Astrocyte (in vitro differentiated cells and primary cell): Measurements from ENCODE around the gene UQCC5. TPM values are rescaled to one million over a fixed set of nuclear protein-coding genes. Genes with fewer than 3 reads are reported as not detected.

Experiments
- DNase-seq: peaks from one replicate; pipeline ENCODE4 v3.0.0-alpha.2; 2010; ENCODE audit warnings: low read depth
- FAIRE-seq: peaks from 2 replicates; lab custom pipeline; 2011; peaks lifted over from hg19 to GRCh38; lab: Jason Lieb, UNC
- H2AFZ ChIP-seq: 2 replicates; pipeline ENCODE4 v1.6.0; 2012; ENCODE audit warnings: low read depth, low read length, inconsistent platforms
- H3K27ac ChIP-seq: 2 replicates; pipeline ENCODE4 v1.5.1; 2011; ENCODE audit warnings: low read depth, low read length, inconsistent platforms
- H3K27me3 ChIP-seq: 2 replicates; pipeline ENCODE4 v1.6.0; 2011; ENCODE audit warnings: low read length, inconsistent platforms; ENCODE audit not compliant: insufficient read depth
- H3K36me3 ChIP-seq: 2 replicates; pipeline ENCODE4 v1.5.1; 2011; ENCODE audit warnings: low read length, inconsistent platforms; ENCODE audit not compliant: insufficient read depth
- H3K4me1 ChIP-seq: 2 replicates; pipeline ENCODE4 v1.5.1; 2011; ENCODE audit warnings: low read length, inconsistent platforms; ENCODE audit not compliant: insufficient read depth
- H3K4me2 ChIP-seq: 2 replicates; pipeline ENCODE4 v1.6.0; 2012; ENCODE audit warnings: low read length, inconsistent platforms
- H3K4me3 ChIP-seq: 2 replicates; pipeline ENCODE4 v1.5.1; 2011; ENCODE audit warnings: low read depth, mild to moderate bottlenecking, low read length, inconsistent platforms; ENCODE audit not compliant: insufficient read depth
- H3K79me2 ChIP-seq: 2 replicates; pipeline ENCODE4 v1.6.0; 2012; ENCODE audit warnings: mild to moderate bottlenecking, low read length, inconsistent platforms; ENCODE audit not compliant: insufficient read depth
- H3K9ac ChIP-seq: 2 replicates; pipeline ENCODE4 v1.6.0; 2012; ENCODE audit warnings: mild to moderate bottlenecking, low read length, inconsistent platforms
- H3K9me3 ChIP-seq: 2 replicates; pipeline ENCODE4 v1.5.1; 2012; ENCODE audit warnings: low read depth, mild to moderate bottlenecking, low read length, inconsistent platforms; ENCODE audit not compliant: insufficient read depth
- H4K20me1 ChIP-seq: 2 replicates; pipeline ENCODE4 v1.6.0; 2012; ENCODE audit warnings: low read length, inconsistent platforms; ENCODE audit not compliant: insufficient read depth
- H3K27ac Mint-ChIP-seq: one replicate; pipeline ENCODE4 v1.8.0; 2021; ENCODE audit warnings: mild to moderate bottlenecking, mixed read lengths; ENCODE audit not compliant: unreplicated experiment
- H3K27me3 Mint-ChIP-seq: one replicate; pipeline ENCODE4 v1.8.0; 2021; ENCODE audit warnings: low read depth, mixed read lengths; ENCODE audit not compliant: unreplicated experiment
- H3K36me3 Mint-ChIP-seq: one replicate; pipeline ENCODE4 v1.8.0; 2021; ENCODE audit warnings: low read depth, mixed read lengths; ENCODE audit not compliant: unreplicated experiment
- H3K4me1 Mint-ChIP-seq: one replicate; pipeline ENCODE4 v1.8.0; 2021; ENCODE audit warnings: low read depth, mixed read lengths; ENCODE audit not compliant: unreplicated experiment
- H3K4me3 Mint-ChIP-seq: one replicate; pipeline ENCODE4 v1.8.0; 2021; ENCODE audit warnings: mild to moderate bottlenecking, moderate library complexity, mixed read lengths; ENCODE audit not compliant: unreplicated experiment
- H3K9me3 Mint-ChIP-seq: one replicate; pipeline ENCODE4 v1.8.0; 2021; ENCODE audit warnings: mild to moderate bottlenecking, mixed read lengths; ENCODE audit not compliant: unreplicated experiment
- EZH2 ChIP-seq: IDR thresholded peaks from 2 replicates; pipeline ENCODE4 v1.6.1; 2012; ENCODE audit warnings: mild to moderate bottlenecking, low read length, inconsistent platforms; ENCODE audit not compliant: insufficient read depth
- total RNA-seq: library from RNA; stranded (reverse); gene quantifications from 2 replicates; pipeline ENCODE4 v1.2.1, GENCODE V29; 2021
- TF ChIP-seq, protein P1 (sequence below): IDR thresholded peaks from 2 replicates; pipeline ENCODE4 v1.5.1; 2011; ENCODE audit warnings: low read depth, mild to moderate bottlenecking, inconsistent platforms, low read length, moderate library complexity; ENCODE audit not compliant: insufficient read depth

Gene UQCC5
- total RNA-seq, 1 donor from 2014 or later, result 22.9 TPM

DNA sequence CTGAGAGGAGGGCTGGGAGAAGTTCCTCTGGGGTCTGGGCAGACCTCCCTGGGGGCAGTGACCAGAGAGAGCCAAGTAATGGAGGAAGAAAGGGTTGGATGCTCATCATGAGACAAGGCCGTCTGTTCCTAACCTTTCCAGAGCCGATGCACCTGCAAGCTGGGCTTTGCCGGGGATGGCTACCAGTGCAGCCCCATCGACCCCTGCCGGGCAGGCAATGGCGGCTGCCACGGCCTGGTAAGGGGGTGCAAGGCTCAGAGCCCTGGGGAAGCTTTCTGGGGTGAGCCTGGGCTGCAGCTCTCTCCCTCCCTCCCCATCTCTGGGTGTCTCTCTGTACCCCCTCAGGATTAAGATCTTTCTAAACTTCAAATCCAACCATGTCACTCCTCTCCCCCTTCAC, 24.9 kb upstream of the UQCC5 start:
- FAIRE-seq, result no peak
- peaks cover 4% of the 10 kb centered on the region for H3K4me1 Mint-ChIP-seq

DNA sequence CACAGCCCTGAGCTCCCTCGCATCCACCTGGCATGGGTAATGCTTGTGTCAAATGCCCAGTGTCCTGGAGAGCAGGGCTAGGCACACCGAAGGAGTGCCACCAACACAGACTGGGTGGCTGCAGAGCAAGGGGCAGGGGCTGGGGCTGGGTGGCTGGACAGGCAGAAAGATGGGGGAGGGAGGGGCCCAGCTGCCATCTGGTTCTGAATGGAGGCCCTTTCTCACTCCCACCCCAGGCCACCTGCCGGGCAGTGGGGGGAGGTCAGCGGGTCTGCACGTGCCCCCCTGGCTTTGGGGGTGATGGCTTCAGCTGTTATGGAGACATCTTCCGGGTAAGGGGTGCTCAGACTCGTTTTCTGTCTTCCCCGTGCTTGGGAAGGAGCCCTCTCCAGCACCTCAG, 24.3 kb upstream of the UQCC5 start:
- H3K4me2 ChIP-seq, result no peak overlapping the region
- H3K36me3 ChIP-seq, result no peaks in the 10 kb centered on the region
- TF ChIP-seq, protein P1, sequence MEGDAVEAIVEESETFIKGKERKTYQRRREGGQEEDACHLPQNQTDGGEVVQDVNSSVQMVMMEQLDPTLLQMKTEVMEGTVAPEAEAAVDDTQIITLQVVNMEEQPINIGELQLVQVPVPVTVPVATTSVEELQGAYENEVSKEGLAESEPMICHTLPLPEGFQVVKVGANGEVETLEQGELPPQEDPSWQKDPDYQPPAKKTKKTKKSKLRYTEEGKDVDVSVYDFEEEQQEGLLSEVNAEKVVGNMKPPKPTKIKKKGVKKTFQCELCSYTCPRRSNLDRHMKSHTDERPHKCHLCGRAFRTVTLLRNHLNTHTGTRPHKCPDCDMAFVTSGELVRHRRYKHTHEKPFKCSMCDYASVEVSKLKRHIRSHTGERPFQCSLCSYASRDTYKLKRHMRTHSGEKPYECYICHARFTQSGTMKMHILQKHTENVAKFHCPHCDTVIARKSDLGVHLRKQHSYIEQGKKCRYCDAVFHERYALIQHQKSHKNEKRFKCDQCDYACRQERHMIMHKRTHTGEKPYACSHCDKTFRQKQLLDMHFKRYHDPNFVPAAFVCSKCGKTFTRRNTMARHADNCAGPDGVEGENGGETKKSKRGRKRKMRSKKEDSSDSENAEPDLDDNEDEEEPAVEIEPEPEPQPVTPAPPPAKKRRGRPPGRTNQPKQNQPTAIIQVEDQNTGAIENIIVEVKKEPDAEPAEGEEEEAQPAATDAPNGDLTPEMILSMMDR, result no peak
- no peak for TF ChIP-seq EZH2
- FAIRE-seq (no peak), DNase-seq (no peak)
- no peaks in the 10 kb centered on the region for H4K20me1 ChIP-seq
- no peaks in the 10 kb centered on the region for H3K79me2 ChIP-seq
- no peak overlapping the region for H3K4me3 ChIP-seq
- H3K9me3 ChIP-seq, result no peaks in the 10 kb centered on the region
- Mint-ChIP-seq H3K4me3 (no peak overlapping the region), H3K4me1 (peaks cover 3% of the 10 kb centered on the region), H3K9me3 (no peaks in the 10 kb centered on the region), H3K27ac (no peak overlapping the region), H3K27me3 (peaks cover 53% of the 10 kb centered on the region), H3K36me3 (no peaks in the 10 kb centered on the region)
- H2AFZ ChIP-seq, result no peak overlapping the region
- no peak overlapping the region for H3K9ac ChIP-seq
- H3K4me1 ChIP-seq, result peaks cover 4% of the 10 kb centered on the region
- no peak overlapping the region for H3K27ac ChIP-seq
- H3K27me3 ChIP-seq, result peaks cover 3% of the 10 kb centered on the region

More for the DNA sequence above, 24.9 kb upstream of the UQCC5 start:
- H3K36me3 Mint-ChIP-seq, result no peaks in the 10 kb centered on the region
- no peaks in the 10 kb centered on the region for H3K9me3 ChIP-seq
- peaks cover 51% of the 10 kb centered on the region for H3K27me3 Mint-ChIP-seq
- DNase-seq, result no peak
- TF ChIP-seq, protein P1, result no peak
- TF ChIP-seq EZH2, result no peak
- H3K4me3 ChIP-seq, result no peak overlapping the region
- no peaks in the 10 kb centered on the region for H3K79me2 ChIP-seq
- no peak overlapping the region for H3K27ac ChIP-seq
- H3K9me3 Mint-ChIP-seq, result no peaks in the 10 kb centered on the region
- no peak overlapping the region for H3K27ac Mint-ChIP-seq
- no peaks in the 10 kb centered on the region for H3K36me3 ChIP-seq
- H3K27me3 ChIP-seq, result peaks cover 3% of the 10 kb centered on the region
- no peaks in the 10 kb centered on the region for H4K20me1 ChIP-seq
- no peak overlapping the region for H3K9ac ChIP-seq
- peaks cover 6% of the 10 kb centered on the region for H3K4me1 ChIP-seq
- no peak overlapping the region for H2AFZ ChIP-seq
- no peak overlapping the region for H3K4me2 ChIP-seq
- no peak overlapping the region for H3K4me3 Mint-ChIP-seq

DNA sequence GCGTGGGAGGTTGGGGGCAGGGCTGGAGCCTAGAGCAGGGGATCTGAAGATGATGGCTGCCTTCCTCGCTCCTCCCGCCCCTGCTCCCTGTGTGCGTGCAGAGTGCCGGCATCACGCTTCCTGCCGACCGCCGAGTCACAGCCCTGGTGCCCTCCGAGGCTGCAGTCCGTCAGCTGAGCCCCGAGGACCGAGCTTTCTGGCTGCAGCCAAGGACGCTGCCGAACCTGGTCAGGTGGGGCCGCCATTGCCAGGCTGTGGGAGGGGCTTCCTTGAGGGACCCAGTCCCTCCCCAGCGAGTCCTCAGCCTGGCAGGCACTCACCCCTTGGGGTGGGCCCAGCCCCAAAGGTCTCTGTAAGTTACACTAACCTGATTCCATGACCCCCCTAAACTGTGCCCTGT, 23.7 kb upstream of the UQCC5 start:
- no peaks in the 10 kb centered on the region for H3K9me3 Mint-ChIP-seq
- Histone ChIP-seq H3K9ac (no peak overlapping the region), H3K27me3 (peaks cover 3% of the 10 kb centered on the region), H3K27ac (no peak overlapping the region), H2AFZ (no peak overlapping the region), H3K4me2 (no peak overlapping the region), H3K36me3 (no peaks in the 10 kb centered on the region), H4K20me1 (no peaks in the 10 kb centered on the region), H3K79me2 (no peaks in the 10 kb centered on the region), H3K4me3 (no peak overlapping the region), H3K9me3 (no peaks in the 10 kb centered on the region), H3K4me1 (no peaks in the 10 kb centered on the region)
- H3K27me3 Mint-ChIP-seq, result peaks cover 51% of the 10 kb centered on the region
- no peak for FAIRE-seq
- H3K4me1 Mint-ChIP-seq, result no peaks in the 10 kb centered on the region
- no peaks in the 10 kb centered on the region for H3K36me3 Mint-ChIP-seq
- DNase-seq, result no peak
- no peak overlapping the region for H3K4me3 Mint-ChIP-seq
- H3K27ac Mint-ChIP-seq, result no peak overlapping the region
- TF ChIP-seq, protein P1, result no peak
- TF ChIP-seq EZH2, result no peak
